Prostate gland (tissue), 2 donors: ENCODE measurements around the gene VAV2.

Experiments used
- POLR2A ChIP-seq: fragments of 450-650 bp; IDR thresholded peaks from one replicate; pipeline ENCODE4 v1.6.1; 2016; ENCODE audit warnings: antibody characterized with exemption, mild to moderate bottlenecking
- TF ChIP-seq, protein P1 (sequence below), 4 experiments: fragments of 200-600 bp in 2 of 4; fragments of 450-650 bp in 2 of 4; sonication (generic) in 2 of 4; IDR thresholded peaks; 1 replicate in 3 of 4; 2 replicates in 1 of 4; pipeline ENCODE4 v1.5.1; 2016 to 2019; ENCODE audit warnings: antibody characterized with exemption in 4 of 4, mild to moderate bottlenecking in 2 of 4, moderate library complexity in 2 of 4

DNA sequence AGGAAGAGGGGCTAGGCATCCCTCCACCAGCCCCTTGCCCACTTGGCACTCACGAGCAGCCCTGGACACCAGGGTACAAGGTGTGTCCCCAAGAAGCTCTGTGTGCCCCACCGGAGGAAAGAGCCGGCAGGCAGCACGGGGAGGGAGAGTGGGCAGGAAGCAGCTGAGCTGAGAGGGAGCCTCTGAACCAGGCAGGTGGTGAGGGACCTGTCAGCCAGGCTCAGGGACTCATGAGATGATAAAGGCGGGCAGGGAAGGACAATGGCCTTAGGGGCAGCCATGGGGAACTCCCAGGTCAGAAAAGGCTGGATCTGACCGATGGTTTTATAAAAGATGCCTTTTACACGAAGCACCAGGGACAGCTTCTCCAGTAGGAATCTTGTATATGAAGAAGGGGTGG is 112.0 kb downstream of the VAV2 start:
- TF ChIP-seq, protein P1, sequence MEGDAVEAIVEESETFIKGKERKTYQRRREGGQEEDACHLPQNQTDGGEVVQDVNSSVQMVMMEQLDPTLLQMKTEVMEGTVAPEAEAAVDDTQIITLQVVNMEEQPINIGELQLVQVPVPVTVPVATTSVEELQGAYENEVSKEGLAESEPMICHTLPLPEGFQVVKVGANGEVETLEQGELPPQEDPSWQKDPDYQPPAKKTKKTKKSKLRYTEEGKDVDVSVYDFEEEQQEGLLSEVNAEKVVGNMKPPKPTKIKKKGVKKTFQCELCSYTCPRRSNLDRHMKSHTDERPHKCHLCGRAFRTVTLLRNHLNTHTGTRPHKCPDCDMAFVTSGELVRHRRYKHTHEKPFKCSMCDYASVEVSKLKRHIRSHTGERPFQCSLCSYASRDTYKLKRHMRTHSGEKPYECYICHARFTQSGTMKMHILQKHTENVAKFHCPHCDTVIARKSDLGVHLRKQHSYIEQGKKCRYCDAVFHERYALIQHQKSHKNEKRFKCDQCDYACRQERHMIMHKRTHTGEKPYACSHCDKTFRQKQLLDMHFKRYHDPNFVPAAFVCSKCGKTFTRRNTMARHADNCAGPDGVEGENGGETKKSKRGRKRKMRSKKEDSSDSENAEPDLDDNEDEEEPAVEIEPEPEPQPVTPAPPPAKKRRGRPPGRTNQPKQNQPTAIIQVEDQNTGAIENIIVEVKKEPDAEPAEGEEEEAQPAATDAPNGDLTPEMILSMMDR (IDR thresholded peaks at IDR 0.05) = no peak
- TF ChIP-seq POLR2A = no peak
